ENCODE measurements around the gene KCNIP4.

GRCh38 chr4:21596521-21596920 is 352.1 kb downstream of the KCNIP4 start:
- TF ChIP-seq CTCF (IDR thresholded peaks at IDR 0.05) (no peak), POLR2AphosphoS5 (IDR thresholded peaks at IDR 0.05) (no peak), POLR2A (IDR thresholded peaks at IDR 0.05; ENCODE audit: low read depth) (no peak)

Measured in esophagus muscularis mucosa (tissue), 3 donors.